Activated CD8-positive, alpha-beta T cell treated with anti-CD3 and anti-CD28 coated beads for 36 hours (primary cell): ENCODE results near the gene CYP4A22. TPM values are rescaled to one million over a fixed set of nuclear protein-coding genes. Genes with fewer than 3 reads are reported as not detected.

Experiments used
- ATAC-seq: fragments of 200-7000 bp; cut with Tn5 transposase; one replicate; pipeline ENCODE4 v1.10.0; 2021; ENCODE audit warnings: mild to moderate bottlenecking, moderate library complexity
- CTCF ChIA-PET: fragments of 350-600 bp; sonication (Branson Sonifier 250); formaldehyde crosslinking; loops from one replicate; lab custom pipeline; 2021; ENCODE audit warnings: antibody characterized with exemption; lab: Charles Lee
- POLR2A ChIA-PET: fragments of 350-600 bp; sonication (Branson Sonifier 250); formaldehyde crosslinking; loops from one replicate; lab custom pipeline; 2021; ENCODE audit warnings: antibody characterized with exemption; lab: Charles Lee
- DNase-seq: peaks from one replicate; pipeline ENCODE4 v3.0.0-alpha.2; 2020
- H3K27ac Mint-ChIP-seq: one replicate; pipeline ENCODE4 v1.8.0; 2021; ENCODE audit warnings: mild to moderate bottlenecking, mixed read lengths
- H3K27me3 Mint-ChIP-seq: one replicate; pipeline ENCODE4 v1.8.0; 2021; ENCODE audit warnings: mixed read lengths
- H3K36me3 Mint-ChIP-seq: one replicate; pipeline ENCODE4 v1.8.0; 2021; ENCODE audit warnings: low read depth, mixed read lengths
- H3K4me1 Mint-ChIP-seq: one replicate; pipeline ENCODE4 v1.8.0; 2021; ENCODE audit warnings: low read depth, mixed read lengths
- H3K4me3 Mint-ChIP-seq: one replicate; pipeline ENCODE4 v1.8.0; 2021; ENCODE audit warnings: mild to moderate bottlenecking, moderate library complexity, mixed read lengths
- H3K9me3 Mint-ChIP-seq: one replicate; pipeline ENCODE4 v1.8.0; 2021; ENCODE audit warnings: mixed read lengths
- intact Hi-C: fragments of 100-400 bp; cut with micrococcal nuclease; formaldehyde crosslinking; loops from one replicate; pipeline ENCODE4 v1.10.0; 2022
- total RNA-seq, 2 experiments: library from RNA; stranded (reverse); gene quantifications; one replicate each; pipeline ENCODE4 v1.2.3, GENCODE V29; 2021
- TF ChIP-seq, protein P1 (sequence below): fragments of 200-600 bp; IDR thresholded peaks from one replicate; pipeline ENCODE4 v1.8.0; 2022; ENCODE audit warnings: antibody characterized with exemption, mild to moderate bottlenecking

CYP4A22 gene
- total RNA-seq, 2 experiments from 2014 or later: not detected

DNA sequence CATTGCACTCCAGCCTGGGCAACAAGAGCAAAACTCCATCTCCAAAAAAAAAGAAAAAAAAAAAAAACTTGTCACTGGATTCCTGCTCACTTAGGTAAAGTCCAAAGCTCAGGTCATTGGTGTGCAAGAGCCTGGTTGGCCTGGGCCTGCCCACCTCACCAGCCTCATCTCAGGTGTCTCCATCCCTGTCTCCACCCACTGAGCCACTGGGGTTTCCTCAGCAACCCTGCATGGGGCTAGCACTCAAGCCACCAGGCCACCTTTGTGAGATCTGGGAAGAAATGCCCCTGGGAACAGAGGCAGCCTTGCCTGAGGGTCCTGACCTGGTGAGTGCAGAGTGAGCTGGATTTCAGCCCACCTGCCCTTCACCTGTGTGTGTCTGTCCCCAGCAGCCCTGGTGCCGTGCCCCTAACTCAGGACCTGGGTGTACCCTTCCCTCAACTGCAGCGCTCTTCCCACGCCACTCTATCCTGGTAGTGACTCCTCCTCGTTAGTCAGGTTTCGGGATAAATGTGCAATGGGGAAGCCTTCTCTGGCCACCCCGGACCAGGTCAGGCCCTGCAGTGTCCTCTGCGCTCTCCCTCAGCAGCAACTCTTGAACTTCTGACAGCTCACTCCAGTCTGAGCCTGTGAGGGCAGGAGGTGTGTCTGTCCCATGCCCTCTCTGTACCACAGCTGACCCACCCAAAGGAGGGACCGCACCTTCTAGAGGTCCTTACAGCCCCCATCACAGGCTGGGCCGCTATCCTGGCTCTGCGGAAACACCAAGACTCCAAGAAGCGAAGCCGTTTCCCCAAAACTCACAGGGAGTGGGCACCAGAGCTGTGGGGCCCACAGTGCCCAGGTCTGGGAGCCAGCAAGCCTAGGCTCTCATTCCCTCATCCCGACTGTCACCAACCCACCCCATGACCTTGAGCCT is 49.3 kb downstream of the CYP4A22 start:
- ATAC-seq (no peak), DNase-seq (no peak)
- intact Hi-C loops: no loop called here
- H3K36me3 Mint-ChIP-seq: no peaks in the 10 kb centered on the region
- no peak overlapping the region for H3K27ac Mint-ChIP-seq
- H3K27me3 Mint-ChIP-seq: peaks cover 4% of the 10 kb centered on the region
- ChIA-PET POLR2A (no interaction called here), CTCF (interaction anchor here (1.0 kb wide), 1 partner anchor 77 kb away, joined by 3 read pairs; no protein-coding TSS in a partner anchor)
- no peaks in the 10 kb centered on the region for H3K4me1 Mint-ChIP-seq
- no peaks in the 10 kb centered on the region for H3K9me3 Mint-ChIP-seq
- H3K4me3 Mint-ChIP-seq: no peak overlapping the region
- TF ChIP-seq, protein P1, sequence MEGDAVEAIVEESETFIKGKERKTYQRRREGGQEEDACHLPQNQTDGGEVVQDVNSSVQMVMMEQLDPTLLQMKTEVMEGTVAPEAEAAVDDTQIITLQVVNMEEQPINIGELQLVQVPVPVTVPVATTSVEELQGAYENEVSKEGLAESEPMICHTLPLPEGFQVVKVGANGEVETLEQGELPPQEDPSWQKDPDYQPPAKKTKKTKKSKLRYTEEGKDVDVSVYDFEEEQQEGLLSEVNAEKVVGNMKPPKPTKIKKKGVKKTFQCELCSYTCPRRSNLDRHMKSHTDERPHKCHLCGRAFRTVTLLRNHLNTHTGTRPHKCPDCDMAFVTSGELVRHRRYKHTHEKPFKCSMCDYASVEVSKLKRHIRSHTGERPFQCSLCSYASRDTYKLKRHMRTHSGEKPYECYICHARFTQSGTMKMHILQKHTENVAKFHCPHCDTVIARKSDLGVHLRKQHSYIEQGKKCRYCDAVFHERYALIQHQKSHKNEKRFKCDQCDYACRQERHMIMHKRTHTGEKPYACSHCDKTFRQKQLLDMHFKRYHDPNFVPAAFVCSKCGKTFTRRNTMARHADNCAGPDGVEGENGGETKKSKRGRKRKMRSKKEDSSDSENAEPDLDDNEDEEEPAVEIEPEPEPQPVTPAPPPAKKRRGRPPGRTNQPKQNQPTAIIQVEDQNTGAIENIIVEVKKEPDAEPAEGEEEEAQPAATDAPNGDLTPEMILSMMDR: no peak

DNA sequence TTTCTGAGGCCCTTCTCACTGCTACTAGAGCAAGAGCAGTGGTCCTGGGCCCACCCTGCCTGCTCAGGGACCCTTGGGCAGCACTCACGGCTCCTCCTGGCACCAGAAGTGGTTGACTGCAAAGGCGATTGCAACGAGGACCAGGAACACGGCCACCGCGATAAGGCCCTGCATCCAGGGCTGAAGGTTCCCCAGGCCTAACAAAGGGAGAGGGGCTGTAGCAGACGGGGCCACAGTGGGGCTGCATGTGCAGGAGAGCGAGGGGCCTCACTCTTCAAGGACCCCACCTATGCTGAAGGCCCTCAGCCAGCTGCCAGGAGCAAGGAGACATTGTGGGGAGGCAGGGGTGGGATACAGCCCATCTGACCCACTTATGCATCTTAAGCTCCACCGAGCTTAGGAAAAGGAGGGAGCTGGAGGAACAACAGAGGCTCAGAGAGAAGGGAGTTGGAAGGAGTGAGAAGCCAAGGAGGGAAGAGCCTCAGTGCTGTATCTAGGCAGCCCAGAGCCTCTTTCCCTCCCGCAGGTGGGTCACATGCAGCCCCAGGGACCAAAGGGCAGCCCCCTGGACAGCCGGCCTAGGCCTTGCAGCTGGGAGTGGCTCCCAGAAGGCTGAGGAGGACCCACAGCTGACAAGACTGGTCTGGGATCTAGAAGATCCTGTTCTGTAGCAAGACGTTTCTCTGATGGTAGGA is 50.1 kb downstream of the CYP4A22 start:
- no peak overlapping the region for H3K27ac Mint-ChIP-seq
- TF ChIP-seq, protein P1: no peak
- intact Hi-C loops: no loop called here
- POLR2A ChIA-PET: interaction anchor here (1.1 kb wide), 1 partner anchor 75 kb away, joined by 4 read pairs; no protein-coding TSS in a partner anchor
- ATAC-seq (no peak), DNase-seq (no peak)
- no peaks in the 10 kb centered on the region for H3K36me3 Mint-ChIP-seq
- peaks cover 4% of the 10 kb centered on the region for H3K27me3 Mint-ChIP-seq
- H3K4me3 Mint-ChIP-seq: no peak overlapping the region
- no peaks in the 10 kb centered on the region for H3K9me3 Mint-ChIP-seq
- no peaks in the 10 kb centered on the region for H3K4me1 Mint-ChIP-seq
- CTCF ChIA-PET: interaction anchor here (1.0 to 1.1 kb wide), 2 partner anchors 8 to 76 kb away, joined by 3 to 4 read pairs; no protein-coding TSS in a partner anchor

DNA sequence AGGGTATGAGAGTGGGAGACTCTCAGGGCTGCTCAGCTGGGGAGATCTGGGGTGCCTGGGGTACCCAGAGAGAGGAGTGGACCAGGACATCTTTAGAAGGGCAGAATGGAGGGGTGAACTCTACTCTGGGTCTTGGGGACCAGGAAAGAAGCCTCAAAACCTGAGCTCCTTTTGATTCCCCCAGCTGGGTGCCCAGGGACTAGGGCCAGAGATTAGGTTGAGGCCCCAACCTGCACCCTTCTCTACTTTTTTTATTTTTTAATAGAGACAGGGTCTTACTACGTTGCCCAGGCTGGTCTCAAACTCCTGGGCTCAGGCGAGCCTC is 50.6 kb downstream of the CYP4A22 start:
- H3K4me3 Mint-ChIP-seq: no peak overlapping the region
- H3K9me3 Mint-ChIP-seq: no peaks in the 10 kb centered on the region
- DNase-seq (no peak), ATAC-seq (no peak)
- intact Hi-C loops: no loop called here
- CTCF ChIA-PET: interaction anchor here (0.6 to 1.1 kb wide), 2 partner anchors 9 to 75 kb away, joined by 3 to 4 read pairs; no protein-coding TSS in a partner anchor
- H3K27me3 Mint-ChIP-seq: peaks cover 4% of the 10 kb centered on the region
- TF ChIP-seq, protein P1: no peak
- POLR2A ChIA-PET: interaction anchor here (1.1 kb wide), 1 partner anchor 75 kb away, joined by 4 read pairs; no protein-coding TSS in a partner anchor
- H3K4me1 Mint-ChIP-seq: no peaks in the 10 kb centered on the region
- H3K27ac Mint-ChIP-seq: no peak overlapping the region
- H3K36me3 Mint-ChIP-seq: no peaks in the 10 kb centered on the region

DNA sequence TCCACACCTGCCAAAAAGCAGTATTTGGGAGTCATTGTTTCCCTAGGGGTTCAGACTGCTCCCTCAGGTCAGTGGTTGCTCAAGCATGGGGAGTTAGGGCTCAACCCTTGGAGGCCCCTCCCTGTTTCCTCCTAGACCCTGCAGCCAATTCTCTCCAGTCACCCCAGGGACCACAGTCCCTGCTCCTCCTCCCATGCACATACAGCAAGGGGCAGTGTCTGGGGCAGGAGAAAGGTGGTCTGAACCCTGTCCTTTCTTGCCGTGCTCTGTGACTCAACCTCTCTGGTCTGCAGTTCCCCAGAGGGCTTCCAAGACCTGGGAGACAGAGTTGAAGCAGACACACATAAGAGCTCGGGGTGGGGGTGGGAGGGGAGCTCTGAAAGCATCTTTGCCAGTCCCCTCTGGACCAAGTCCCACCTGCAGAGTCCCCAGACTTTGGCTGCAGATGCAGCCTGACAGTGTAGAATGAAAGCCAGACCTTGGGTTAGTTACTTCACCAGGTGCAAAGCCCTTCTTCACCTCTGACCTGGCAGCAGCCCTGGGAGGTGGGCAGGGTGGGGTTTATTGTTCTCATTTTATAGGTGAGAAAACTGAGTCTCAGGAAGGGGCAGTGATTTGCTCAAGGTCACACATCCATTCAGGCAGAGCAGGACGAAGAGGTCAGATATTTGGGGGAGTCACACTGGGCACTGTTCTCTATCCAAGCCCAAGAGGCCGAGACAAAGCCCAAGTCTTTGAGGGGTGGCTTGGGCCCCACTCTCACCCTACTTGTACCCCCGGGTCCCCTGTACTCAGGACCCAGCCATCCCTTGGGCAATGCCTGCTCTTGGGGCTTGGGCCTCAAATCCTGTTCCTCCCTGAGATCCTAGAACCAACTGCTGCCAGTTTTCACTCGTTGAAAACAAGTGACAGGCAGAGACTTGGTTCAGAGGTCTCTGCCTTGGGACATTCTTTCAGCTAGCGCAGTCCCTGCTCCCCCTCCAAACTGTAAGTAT is 51.8 kb downstream of the CYP4A22 start:
- Mint-ChIP-seq H3K27ac (no peak overlapping the region), H3K4me3 (no peak overlapping the region), H3K4me1 (no peaks in the 10 kb centered on the region), H3K9me3 (no peaks in the 10 kb centered on the region), H3K36me3 (no peaks in the 10 kb centered on the region), H3K27me3 (peaks cover 4% of the 10 kb centered on the region)
- TF ChIP-seq, protein P1: no peak
- no peak for DNase-seq
- ATAC-seq: no peak
- CTCF ChIA-PET: interaction anchor here (1.4 to 6.9 kb wide), 5 partner anchors 8 to 146 kb away, joined by 4 to 86 read pairs (median 11); no protein-coding TSS in a partner anchor
- POLR2A ChIA-PET: no interaction called here
- intact Hi-C loops: no loop called here
